ENCODE measurements around the gene TUBB4B. TPM values are rescaled to one million over a fixed set of nuclear protein-coding genes. Genes with fewer than 3 reads are reported as not detected.

TUBB4B gene
- total and polyA plus RNA-seq, 2 experiments from 2014 or later = 334 to 389 TPM

DNA sequence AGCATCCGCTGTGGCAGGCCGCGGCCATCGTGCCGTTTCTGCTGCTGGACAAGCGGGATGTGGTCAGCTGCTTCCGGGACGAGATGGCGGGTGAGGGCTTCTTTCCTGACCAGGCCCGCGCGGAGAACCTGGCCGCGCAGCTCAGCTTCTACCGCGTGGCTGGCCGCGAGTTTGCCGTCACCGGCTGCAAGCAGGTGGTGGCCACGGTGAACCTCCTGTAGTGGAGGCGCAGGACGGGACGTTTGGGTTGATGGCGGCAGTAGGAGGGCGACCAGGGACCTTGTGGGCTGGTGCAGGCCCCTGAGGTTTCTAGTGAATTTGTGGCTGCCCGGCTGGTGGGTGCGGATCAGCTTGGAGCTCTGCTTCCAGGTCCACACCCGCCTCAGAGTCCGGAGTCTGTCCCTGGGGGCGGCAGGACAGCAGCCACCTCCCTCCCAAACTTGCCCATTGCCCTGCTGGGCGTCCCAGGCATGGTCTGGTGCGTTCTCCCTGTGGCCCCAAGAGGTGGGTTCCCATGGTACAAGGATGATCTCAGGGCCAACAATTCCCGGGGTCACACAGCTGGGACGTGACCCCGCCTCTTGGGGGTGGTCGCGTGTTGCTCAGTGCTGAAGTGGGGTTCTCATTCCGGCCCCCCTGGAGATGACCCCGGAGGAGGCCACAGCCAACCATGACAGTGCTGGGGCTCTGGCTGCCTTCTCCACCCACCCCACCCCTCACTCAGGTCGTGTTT lies 38.8 kb downstream of the TUBB4B start (continued):
- TF ChIP-seq, protein P1, sequence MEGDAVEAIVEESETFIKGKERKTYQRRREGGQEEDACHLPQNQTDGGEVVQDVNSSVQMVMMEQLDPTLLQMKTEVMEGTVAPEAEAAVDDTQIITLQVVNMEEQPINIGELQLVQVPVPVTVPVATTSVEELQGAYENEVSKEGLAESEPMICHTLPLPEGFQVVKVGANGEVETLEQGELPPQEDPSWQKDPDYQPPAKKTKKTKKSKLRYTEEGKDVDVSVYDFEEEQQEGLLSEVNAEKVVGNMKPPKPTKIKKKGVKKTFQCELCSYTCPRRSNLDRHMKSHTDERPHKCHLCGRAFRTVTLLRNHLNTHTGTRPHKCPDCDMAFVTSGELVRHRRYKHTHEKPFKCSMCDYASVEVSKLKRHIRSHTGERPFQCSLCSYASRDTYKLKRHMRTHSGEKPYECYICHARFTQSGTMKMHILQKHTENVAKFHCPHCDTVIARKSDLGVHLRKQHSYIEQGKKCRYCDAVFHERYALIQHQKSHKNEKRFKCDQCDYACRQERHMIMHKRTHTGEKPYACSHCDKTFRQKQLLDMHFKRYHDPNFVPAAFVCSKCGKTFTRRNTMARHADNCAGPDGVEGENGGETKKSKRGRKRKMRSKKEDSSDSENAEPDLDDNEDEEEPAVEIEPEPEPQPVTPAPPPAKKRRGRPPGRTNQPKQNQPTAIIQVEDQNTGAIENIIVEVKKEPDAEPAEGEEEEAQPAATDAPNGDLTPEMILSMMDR (conservative IDR thresholded peaks at IDR 0.05; ENCODE audit: low read depth in 2 of 2) = no peak
- TF ChIP-seq ZNF331 (CRISPR knock-in tag; IDR thresholded peaks at IDR 0.05; ENCODE audit: low read depth) = no peak
- no peak for TF ChIP-seq ZNF114 (CRISPR knock-in tag; IDR thresholded peaks at IDR 0.05)
- no peak for TF ChIP-seq REST (IDR thresholded peaks at IDR 0.05; ENCODE audit: unreplicated experiment)
- no peak for TF ChIP-seq EZH2phosphoT487 (IDR thresholded peaks at IDR 0.05; ENCODE audit: unreplicated experiment)
- TF ChIP-seq POLR2AphosphoS5 (IDR thresholded peaks at IDR 0.05; ENCODE audit: low read depth) = no peak

- Mint-ChIP-seq H3K27me3 (ENCODE audit: insufficient read depth, low read depth, poor library complexity) (peaks cover 21% of the 10 kb centered on the region), H3K9me3 (no peaks in the 10 kb centered on the region), H3K4me3 (peak overlapping the region; percentile 62; the same call in 2 of the 3 replicates), H3K36me3 (ENCODE audit: low read depth) (no peaks in the 10 kb centered on the region; the same call in 2 of the 3 replicates), H3K27ac (no peak overlapping the region), H3K4me1 (peaks cover 10% of the 10 kb centered on the region)
- Histone ChIP-seq H3F3A (replicated peaks; ENCODE audit: low read depth) (peaks cover 20% of the 10 kb centered on the region; the same call in 1 of the 2 replicates), H3K4me1 (ENCODE audit: insufficient read depth) (peaks cover 12% of the 10 kb centered on the region), H3K27me3 (ENCODE audit: insufficient read depth) (peaks cover 14% of the 10 kb centered on the region), H3K4me2 (peak overlapping the region; percentile 88), H2AFZ (no peak overlapping the region), H3K36me3 (ENCODE audit: insufficient read depth) (no peaks in the 10 kb centered on the region), H3K4me3 (peak overlapping the region; percentile 73), H4K20me1 (replicated peaks; ENCODE audit: insufficient read depth) (peaks cover 8% of the 10 kb centered on the region; the same call in 1 of the 2 replicates), H3K27ac (ENCODE audit: low read depth) (no peak overlapping the region), H3K79me2 (replicated peaks; ENCODE audit: insufficient read depth) (no peaks in the 10 kb centered on the region), H3K9me2 (ENCODE audit: insufficient read depth) (no peaks in the 10 kb centered on the region)
- DNase-seq (ENCODE audit: low spot score) = peak; percentile 77
- ATAC-seq = peak; percentile 46
- TF ChIP-seq EZH2phosphoT487 (IDR thresholded peaks at IDR 0.05; ENCODE audit: unreplicated experiment) (no peak), POLR2AphosphoS5 (IDR thresholded peaks at IDR 0.05; ENCODE audit: low read depth) (0 out of 2 replicates have a peak, but pooled peaks have one; percentile 13)
- TF ChIP-seq, protein P1 (conservative IDR thresholded peaks at IDR 0.05; ENCODE audit: low read depth in 2 of 2) = peak; percentile 36 to 67; a peak in 3 of 4 replicates
These were observed 39.6 kb downstream of the TUBB4B start for GRCh38 chr9:137280474-137281344.

Measured in GM23338 (cell line).